Measurements from ENCODE around the gene RNF220. TPM values are rescaled to one million over a fixed set of nuclear protein-coding genes. Genes with fewer than 3 reads are reported as not detected.

Gene RNF220
- total and polyA plus RNA-seq, 2 of the 4 experiments (the other 2 are of a cell fraction) = 71.8 to 77.1 TPM

DNA sequence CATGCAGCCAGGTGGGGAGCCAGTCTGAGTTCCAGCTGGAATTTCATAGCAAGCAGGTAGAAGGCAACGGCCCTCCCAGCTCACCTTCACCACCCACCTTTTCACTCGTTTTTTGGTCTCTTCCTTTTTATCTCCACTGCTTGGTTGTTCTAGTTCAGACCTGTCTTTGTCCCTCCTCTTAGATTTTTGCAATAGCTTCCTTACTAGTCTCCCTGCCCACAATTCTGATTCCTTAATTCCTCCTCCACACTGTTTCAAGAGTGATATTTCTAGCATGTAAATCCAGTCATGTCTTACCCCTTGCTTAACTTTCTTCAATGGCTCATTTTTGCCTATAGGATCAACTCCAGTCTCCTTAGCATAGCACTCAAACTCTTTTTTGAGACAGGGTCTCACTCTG lies 149.7 kb downstream of the RNF220 start:
- Histone ChIP-seq H3K9me3 (ENCODE audit: control insufficient read depth, insufficient read depth, low read length) (no peaks in the 10 kb centered on the region), H4K20me1 (ENCODE audit: insufficient read depth, low read length) (no peaks in the 10 kb centered on the region), H3K4me2 (ENCODE audit: low read depth, low read length) (no peak overlapping the region), H3K27ac (ENCODE audit: insufficient read depth, low read length) (no peak overlapping the region), H2AK5ac (ENCODE audit: low read depth, low read length) (no peak overlapping the region), H3K9ac (ENCODE audit: low read depth, low read length) (no peak overlapping the region), H3K56ac (ENCODE audit: extremely low read depth, insufficient read depth, low read length) (no peak overlapping the region), H3K27me3 (ENCODE audit: control insufficient read depth, insufficient read depth, low read length) (peaks cover 36% of the 10 kb centered on the region), H4K8ac (ENCODE audit: low read depth in 2 of 2, low read length in 2 of 2) (no peak overlapping the region), H3K4me1 (ENCODE audit: control insufficient read depth, insufficient read depth, low read length) (no peaks in the 10 kb centered on the region), H3K23ac (ENCODE audit: low read depth, low read length) (no peak overlapping the region), H2BK15ac (ENCODE audit: low read depth, low read length) (no peak overlapping the region), H2AFZ (replicated peaks; ENCODE audit: low read length, poor library complexity) (no peak overlapping the region), H2AK9ac (replicated peaks; ENCODE audit: low read depth, low read length, poor library complexity) (no peak overlapping the region), H3K36me3 (ENCODE audit: control insufficient read depth, insufficient read depth, low read length) (no peaks in the 10 kb centered on the region), H4K5ac (ENCODE audit: low read depth, low read length) (no peak overlapping the region), H3K18ac (ENCODE audit: low read depth, low read length) (no peak overlapping the region), H3K14ac (replicated peaks; ENCODE audit: low read depth, low read length) (no peak overlapping the region), H3K79me1 (ENCODE audit: low read depth in 1 of 2, low read length in 2 of 2) (no peaks in the 10 kb centered on the region), H2BK20ac (ENCODE audit: low read depth, low read length) (no peak overlapping the region), H3K9me1 (ENCODE audit: insufficient read depth, low read length) (no peaks in the 10 kb centered on the region), H4K91ac (ENCODE audit: insufficient read depth, low read depth, low read length) (no peak overlapping the region), H3K4me3 (ENCODE audit: insufficient read depth, low read depth, low read length) (no peak overlapping the region), H2BK120ac (ENCODE audit: low read depth, low read length) (no peak overlapping the region), H3K4ac (ENCODE audit: low read depth, low read length) (no peak overlapping the region), H2BK5ac (ENCODE audit: low read depth, low read length, poor library complexity, severe bottlenecking) (no peak overlapping the region)
- ChIA-PET CTCF (no interaction called here), POLR2A (ENCODE audit: unreplicated experiment) (no interaction called here)
- ATAC-seq (ENCODE audit: low read depth) (no peak), DNase-seq (no peak)
- TF ChIP-seq, protein P1, sequence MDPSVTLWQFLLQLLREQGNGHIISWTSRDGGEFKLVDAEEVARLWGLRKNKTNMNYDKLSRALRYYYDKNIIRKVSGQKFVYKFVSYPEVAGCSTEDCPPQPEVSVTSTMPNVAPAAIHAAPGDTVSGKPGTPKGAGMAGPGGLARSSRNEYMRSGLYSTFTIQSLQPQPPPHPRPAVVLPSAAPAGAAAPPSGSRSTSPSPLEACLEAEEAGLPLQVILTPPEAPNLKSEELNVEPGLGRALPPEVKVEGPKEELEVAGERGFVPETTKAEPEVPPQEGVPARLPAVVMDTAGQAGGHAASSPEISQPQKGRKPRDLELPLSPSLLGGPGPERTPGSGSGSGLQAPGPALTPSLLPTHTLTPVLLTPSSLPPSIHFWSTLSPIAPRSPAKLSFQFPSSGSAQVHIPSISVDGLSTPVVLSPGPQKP (IDR thresholded peaks at IDR 0.05; ENCODE audit: borderline replicate concordance, low read depth, low read length) = no peak
- TF ChIP-seq RAD21 (IDR thresholded peaks at IDR 0.05; ENCODE audit: low read length) = no peak
- TF ChIP-seq NFE2L2 (IDR thresholded peaks at IDR 0.05; ENCODE audit: low read depth, low read length) = no peak
- TF ChIP-seq MXI1 (IDR thresholded peaks at IDR 0.05; ENCODE audit: borderline replicate concordance, low read depth, low read length) = no peak
- TF ChIP-seq MAFK (IDR thresholded peaks at IDR 0.05; ENCODE audit: low read depth, low read length) = no peak
- TF ChIP-seq, protein P2, sequence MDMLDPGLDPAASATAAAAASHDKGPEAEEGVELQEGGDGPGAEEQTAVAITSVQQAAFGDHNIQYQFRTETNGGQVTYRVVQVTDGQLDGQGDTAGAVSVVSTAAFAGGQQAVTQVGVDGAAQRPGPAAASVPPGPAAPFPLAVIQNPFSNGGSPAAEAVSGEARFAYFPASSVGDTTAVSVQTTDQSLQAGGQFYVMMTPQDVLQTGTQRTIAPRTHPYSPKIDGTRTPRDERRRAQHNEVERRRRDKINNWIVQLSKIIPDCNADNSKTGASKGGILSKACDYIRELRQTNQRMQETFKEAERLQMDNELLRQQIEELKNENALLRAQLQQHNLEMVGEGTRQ (IDR thresholded peaks at IDR 0.05; ENCODE audit: low read depth, low read length) = no peak
- TF ChIP-seq RCOR1 (IDR thresholded peaks at IDR 0.05; ENCODE audit: insufficient replicate concordance, low read length) = no peak
- no peak for TF ChIP-seq FOS (IDR thresholded peaks at IDR 0.05; ENCODE audit: low read depth, low read length)
- no peak for TF ChIP-seq RFX5 (IDR thresholded peaks at IDR 0.05; ENCODE audit: low read depth, low read length)
- no peak for TF ChIP-seq SMC3 (IDR thresholded peaks at IDR 0.05; ENCODE audit: low read depth, low read length)
- TF ChIP-seq, protein P3, sequence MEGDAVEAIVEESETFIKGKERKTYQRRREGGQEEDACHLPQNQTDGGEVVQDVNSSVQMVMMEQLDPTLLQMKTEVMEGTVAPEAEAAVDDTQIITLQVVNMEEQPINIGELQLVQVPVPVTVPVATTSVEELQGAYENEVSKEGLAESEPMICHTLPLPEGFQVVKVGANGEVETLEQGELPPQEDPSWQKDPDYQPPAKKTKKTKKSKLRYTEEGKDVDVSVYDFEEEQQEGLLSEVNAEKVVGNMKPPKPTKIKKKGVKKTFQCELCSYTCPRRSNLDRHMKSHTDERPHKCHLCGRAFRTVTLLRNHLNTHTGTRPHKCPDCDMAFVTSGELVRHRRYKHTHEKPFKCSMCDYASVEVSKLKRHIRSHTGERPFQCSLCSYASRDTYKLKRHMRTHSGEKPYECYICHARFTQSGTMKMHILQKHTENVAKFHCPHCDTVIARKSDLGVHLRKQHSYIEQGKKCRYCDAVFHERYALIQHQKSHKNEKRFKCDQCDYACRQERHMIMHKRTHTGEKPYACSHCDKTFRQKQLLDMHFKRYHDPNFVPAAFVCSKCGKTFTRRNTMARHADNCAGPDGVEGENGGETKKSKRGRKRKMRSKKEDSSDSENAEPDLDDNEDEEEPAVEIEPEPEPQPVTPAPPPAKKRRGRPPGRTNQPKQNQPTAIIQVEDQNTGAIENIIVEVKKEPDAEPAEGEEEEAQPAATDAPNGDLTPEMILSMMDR (conservative IDR thresholded peaks at IDR 0.05; ENCODE audit: low read depth, low read length) = no peak
- no peak for TF ChIP-seq MAZ (IDR thresholded peaks at IDR 0.05; ENCODE audit: borderline replicate concordance, low read depth, low read length)
- no peak for TF ChIP-seq CHD1 (IDR thresholded peaks at IDR 0.05; ENCODE audit: low read depth, low read length)
- TF ChIP-seq BHLHE40 (IDR thresholded peaks at IDR 0.05; ENCODE audit: low read depth, low read length) = no peak
- in situ Hi-C loops (cut with MboI; ENCODE audit: low sequenced_read_pairs) (no loop called here), intact Hi-C loops (cut with micrococcal nuclease) (no loop called here), dilution Hi-C loops (cut with HindIII; ENCODE audit: low sequenced_read_pairs, unreplicated experiment) (no loop called here)
- no TSS peak for BruUV-seq (replicated peaks)
- WGBS, 2 experiments (ENCODE audit: extremely low coverage in 2 of 2, insufficient read length in 1 of 2) = 20% methylated on average over 1 of the region's 2 CpGs; no CpG with 5 or more reads in 1 of the 2 experiments
